Activated naive CD8-positive, alpha-beta T cell treated with anti-CD3 and anti-CD28 coated beads for 36 hours (primary cell): Measurements from ENCODE around the gene WDR19. TPM values are rescaled to one million over a fixed set of nuclear protein-coding genes. Genes with fewer than 3 reads are reported as not detected.

Experiments
- total RNA-seq, 2 experiments: library from RNA; stranded (reverse); gene quantifications; one replicate each; pipeline ENCODE4 v1.2.3, GENCODE V29; 2021

Gene WDR19
- total RNA-seq, 2 experiments from 2014 or later, result 11.0 to 14.1 TPM

Other genes starting within 250 kb of the WDR19 start
- 10 to 100 TPM; 11.3 to 11.7 TPM for gene TMEM156, start 150.1 kb upstream of the WDR19 start, total RNA-seq
- gene KLHL5, start 120.3 kb upstream of the WDR19 start, total RNA-seq, result 1 to 10 TPM; 8.3 to 9.3 TPM
- gene RFC1, start 183.8 kb downstream of the WDR19 start, total RNA-seq, result 100 to 1,000 TPM; 117 to 128 TPM
- not detected for gene KLB, start 224.4 kb downstream of the WDR19 start, total RNA-seq